Neural progenitor cell (in vitro differentiated cells): ENCODE results near the gene NPY4R2. TPM values are rescaled to one million over a fixed set of nuclear protein-coding genes. Genes with fewer than 3 reads are reported as not detected.
"Not testable (repeated sequence)": the region's sequence is repeated elsewhere in the genome, so short reads cannot be mapped to it uniquely, and the experiment has no call there.

ENCODE experiments used
- DNase-seq: peaks from one replicate; pipeline ENCODE4 v3.0.0-alpha.2; 2016; ENCODE audit warnings: low spot score
- H2AFZ ChIP-seq: fragments of 200-600 bp; sonication (generic); replicated peaks from 2 replicates; pipeline ENCODE4 v1.6.1; 2016; ENCODE audit warnings: antibody characterized with exemption
- H3F3A ChIP-seq: fragments of 200-600 bp; sonication (generic); 2 replicates; pipeline ENCODE4 v1.6.1; 2016; ENCODE audit warnings: antibody characterized with exemption, low read depth
- H3K27ac ChIP-seq: fragments of 200-600 bp; sonication (generic); 2 replicates; pipeline ENCODE4 v1.5.1; 2016; ENCODE audit warnings: mild to moderate bottlenecking
- H3K27me3 ChIP-seq: fragments of 200-600 bp; sonication (generic); 2 replicates; pipeline ENCODE4 v1.6.1; 2016; ENCODE audit warnings: mild to moderate bottlenecking, moderate library complexity
- H3K36me3 ChIP-seq: fragments of 200-600 bp; sonication (generic); 2 replicates; pipeline ENCODE4 v1.5.1; 2016
- H3K4me1 ChIP-seq: fragments of 200-600 bp; sonication (generic); 2 replicates; pipeline ENCODE4 v1.6.1; 2016; ENCODE audit warnings: mixed run types
- H3K4me2 ChIP-seq: fragments of 200-600 bp; sonication (generic); 2 replicates; pipeline ENCODE4 v1.6.1; 2016
- H3K4me3 ChIP-seq: fragments of 200-600 bp; sonication (generic); 2 replicates; pipeline ENCODE4 v1.5.1; 2016
- H3K79me2 ChIP-seq: fragments of 200-600 bp; sonication (generic); 2 replicates; pipeline ENCODE4 v1.6.1; 2016; ENCODE audit warnings: low read depth
- H3K9ac ChIP-seq: fragments of 200-600 bp; sonication (generic); 2 replicates; pipeline ENCODE4 v1.6.1; 2016
- H3K9me3 ChIP-seq: fragments of 200-600 bp; sonication (generic); 2 replicates; pipeline ENCODE4 v1.5.1; 2016; ENCODE audit warnings: low read depth
- H4K20me1 ChIP-seq: fragments of 200-600 bp; sonication (generic); 2 replicates; pipeline ENCODE4 v1.6.1; 2016; ENCODE audit warnings: low read depth
- H3K27ac Mint-ChIP-seq: 3 replicates; pipeline ENCODE4 v1.8.0; 2021; ENCODE audit warnings: mixed read lengths
- H3K27me3 Mint-ChIP-seq: 2 replicates; pipeline ENCODE4 v1.8.0; 2022; ENCODE audit warnings: low read depth, mild to moderate bottlenecking, inconsistent platforms, moderate library complexity, mixed read lengths; ENCODE audit not compliant: insufficient read depth
- H3K36me3 Mint-ChIP-seq: 3 replicates; pipeline ENCODE4 v1.8.0; 2021; ENCODE audit warnings: mixed read lengths
- H3K4me1 Mint-ChIP-seq: 3 replicates; pipeline ENCODE4 v1.8.0; 2021; ENCODE audit warnings: mixed read lengths
- H3K4me3 Mint-ChIP-seq: 3 replicates; pipeline ENCODE4 v1.8.0; 2021; ENCODE audit warnings: mild to moderate bottlenecking, moderate library complexity, mixed read lengths
- H3K9me3 Mint-ChIP-seq: 3 replicates; pipeline ENCODE4 v1.8.0; 2020; ENCODE audit warnings: mixed read lengths
- total RNA-seq: library from RNA; depleted of rRNA; stranded (reverse); fragments of >200 nt; gene quantifications from 2 replicates; pipeline ENCODE4 v1.2.3, GENCODE V29; 2015; ENCODE audit warnings: low replicate concordance

The NPY4R2 gene, protein sequence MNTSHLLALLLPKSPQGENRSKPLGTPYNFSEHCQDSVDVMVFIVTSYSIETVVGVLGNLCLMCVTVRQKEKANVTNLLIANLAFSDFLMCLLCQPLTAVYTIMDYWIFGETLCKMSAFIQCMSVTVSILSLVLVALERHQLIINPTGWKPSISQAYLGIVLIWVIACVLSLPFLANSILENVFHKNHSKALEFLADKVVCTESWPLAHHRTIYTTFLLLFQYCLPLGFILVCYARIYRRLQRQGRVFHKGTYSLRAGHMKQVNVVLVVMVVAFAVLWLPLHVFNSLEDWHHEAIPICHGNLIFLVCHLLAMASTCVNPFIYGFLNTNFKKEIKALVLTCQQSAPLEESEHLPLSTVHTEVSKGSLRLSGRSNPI
- total RNA-seq = not detected in 2 replicates

DNA sequence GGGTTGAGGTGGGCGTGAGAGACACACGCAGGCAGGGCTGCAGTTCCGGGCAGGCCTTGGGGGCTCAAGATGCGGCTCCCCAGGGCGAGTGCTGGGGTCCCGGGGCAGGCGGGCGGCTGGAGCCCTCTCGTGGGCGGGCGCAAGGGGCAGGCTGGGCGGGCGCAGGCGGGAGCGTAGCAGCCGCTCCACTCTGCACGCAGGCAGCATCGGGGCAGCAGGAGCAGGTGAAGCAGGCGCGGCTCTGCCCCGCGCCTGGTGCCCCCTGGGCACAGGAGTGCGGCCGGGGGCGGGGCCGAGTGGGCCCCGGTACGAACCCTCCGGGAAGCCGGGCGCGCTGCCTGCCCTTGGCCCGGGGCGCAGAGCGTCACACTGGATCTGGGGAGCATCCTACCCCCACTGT, at the start of gene NPY4R2:
Gene NPY4R2, plus strand, starts transcription at position 188 of the 400 bp plus-strand sequence. CDS start 3,326 bp downstream, outside the sequence.
- H3K4me2 ChIP-seq, H3K4me3 Mint-ChIP-seq, H3K27me3 ChIP-seq, H3F3A ChIP-seq, DNase-seq, H2AFZ ChIP-seq, H3K4me1 Mint-ChIP-seq, H3K27ac ChIP-seq, H3K36me3 ChIP-seq, H3K79me2 ChIP-seq, H3K36me3 Mint-ChIP-seq, H3K4me1 ChIP-seq, H3K9me3 Mint-ChIP-seq, H4K20me1 ChIP-seq, H3K4me3 ChIP-seq, H3K9me3 ChIP-seq, H3K27me3 Mint-ChIP-seq, H3K27ac Mint-ChIP-seq, H3K9ac ChIP-seq: not testable (repeated sequence)

DNA sequence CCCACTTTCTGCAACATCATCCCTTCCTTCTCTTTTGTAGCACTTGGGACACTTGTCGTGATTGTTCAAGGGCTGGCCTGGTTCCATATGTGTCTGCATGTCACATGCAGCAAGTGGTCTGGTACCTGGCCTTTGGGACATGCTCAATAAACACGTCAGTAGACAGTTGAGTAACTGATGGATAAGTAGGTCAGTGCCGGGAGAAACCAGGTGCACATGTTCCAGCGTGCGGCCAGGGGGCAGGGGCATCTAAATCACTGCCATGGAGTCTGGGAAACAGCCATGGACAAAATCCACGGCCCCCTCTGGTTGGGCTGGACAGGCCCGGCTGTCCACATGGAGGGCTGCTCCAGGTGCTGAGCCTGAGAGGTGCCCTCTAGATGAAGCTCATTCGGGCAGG, 47.6 kb upstream of the NPY4R2 start:
- not testable (repeated sequence) for H2AFZ ChIP-seq, H3K9ac ChIP-seq, H3K4me1 ChIP-seq, H3K27me3 Mint-ChIP-seq, H3K4me1 Mint-ChIP-seq, H3K27ac Mint-ChIP-seq, H3K9me3 ChIP-seq, H3K27ac ChIP-seq, H3K4me2 ChIP-seq, DNase-seq, H3K79me2 ChIP-seq, H3K36me3 Mint-ChIP-seq, H3K27me3 ChIP-seq, H3K9me3 Mint-ChIP-seq, H3K4me3 Mint-ChIP-seq, H4K20me1 ChIP-seq, H3F3A ChIP-seq, H3K4me3 ChIP-seq, H3K36me3 ChIP-seq

DNA sequence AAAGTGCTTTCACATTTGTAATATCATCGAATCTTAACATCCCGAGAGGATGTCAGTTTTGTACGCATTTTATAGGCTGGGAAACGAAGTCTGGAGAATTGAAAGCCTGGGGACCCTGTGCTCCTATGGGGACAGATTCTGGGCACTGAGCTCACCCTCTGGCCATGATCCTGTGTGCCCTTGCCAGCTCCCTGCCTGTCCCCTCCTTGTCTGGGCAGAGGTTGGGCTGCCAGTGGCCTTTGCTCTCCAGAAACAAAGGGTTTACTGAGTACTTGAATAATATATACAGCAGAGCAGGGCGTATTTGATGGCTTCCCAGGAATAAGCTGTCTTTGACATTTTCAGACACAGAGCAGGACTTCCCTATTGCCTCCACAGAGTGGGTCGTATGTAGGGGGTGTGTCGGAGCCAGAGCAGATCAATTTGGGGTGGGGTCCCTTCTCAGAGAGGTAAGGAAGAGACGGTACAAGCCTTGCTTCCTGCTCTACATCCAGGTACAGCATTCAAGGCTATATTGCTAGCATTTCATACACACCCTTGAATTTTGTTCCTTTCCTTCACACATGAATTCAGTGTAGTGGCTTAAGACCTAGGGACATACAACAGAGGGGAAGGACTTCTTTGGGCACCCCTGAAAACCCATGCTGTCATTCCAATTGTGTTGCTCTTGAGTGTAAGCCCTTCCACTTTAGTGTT, 46.8 kb upstream of the NPY4R2 start:
- H3K4me3 Mint-ChIP-seq = not testable (repeated sequence)

DNA sequence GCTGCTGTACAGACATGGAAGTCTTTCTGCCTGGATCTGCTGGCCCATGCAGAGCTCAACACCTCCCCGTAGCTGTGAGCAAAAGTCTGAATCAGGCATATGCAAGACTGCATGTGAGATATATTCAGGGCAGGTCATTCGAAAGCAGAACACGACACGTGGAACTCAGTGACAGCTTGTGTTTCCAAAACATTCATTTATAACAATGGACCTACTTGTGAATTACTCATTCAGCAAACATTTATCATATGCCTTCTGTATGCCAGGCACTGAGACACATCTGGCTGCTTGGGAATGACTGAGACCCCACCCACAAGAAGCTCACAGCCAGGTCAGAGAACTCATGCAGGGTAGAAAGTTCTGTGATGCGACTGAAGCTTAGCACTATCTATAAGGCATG, 46.2 kb upstream of the NPY4R2 start:
- H3K27me3 Mint-ChIP-seq, H3K79me2 ChIP-seq, H2AFZ ChIP-seq, H3K4me1 Mint-ChIP-seq, H3K27ac Mint-ChIP-seq, H3K9me3 Mint-ChIP-seq, H3K4me2 ChIP-seq, H3K4me3 Mint-ChIP-seq, H3K4me3 ChIP-seq, H3K27me3 ChIP-seq, H3K36me3 Mint-ChIP-seq, H3K4me1 ChIP-seq, DNase-seq, H4K20me1 ChIP-seq, H3K9me3 ChIP-seq, H3K36me3 ChIP-seq, H3F3A ChIP-seq, H3K9ac ChIP-seq, H3K27ac ChIP-seq: not testable (repeated sequence)

More for the DNA sequence above, 46.8 kb upstream of the NPY4R2 start:
- not testable (repeated sequence) for H3K27ac ChIP-seq, DNase-seq, H3F3A ChIP-seq, H2AFZ ChIP-seq, H4K20me1 ChIP-seq, H3K36me3 Mint-ChIP-seq, H3K36me3 ChIP-seq, H3K4me1 Mint-ChIP-seq, H3K27me3 ChIP-seq, H3K27me3 Mint-ChIP-seq, H3K27ac Mint-ChIP-seq, H3K9me3 ChIP-seq, H3K9me3 Mint-ChIP-seq, H3K9ac ChIP-seq, H3K4me3 ChIP-seq, H3K79me2 ChIP-seq, H3K4me1 ChIP-seq, H3K4me2 ChIP-seq

DNA sequence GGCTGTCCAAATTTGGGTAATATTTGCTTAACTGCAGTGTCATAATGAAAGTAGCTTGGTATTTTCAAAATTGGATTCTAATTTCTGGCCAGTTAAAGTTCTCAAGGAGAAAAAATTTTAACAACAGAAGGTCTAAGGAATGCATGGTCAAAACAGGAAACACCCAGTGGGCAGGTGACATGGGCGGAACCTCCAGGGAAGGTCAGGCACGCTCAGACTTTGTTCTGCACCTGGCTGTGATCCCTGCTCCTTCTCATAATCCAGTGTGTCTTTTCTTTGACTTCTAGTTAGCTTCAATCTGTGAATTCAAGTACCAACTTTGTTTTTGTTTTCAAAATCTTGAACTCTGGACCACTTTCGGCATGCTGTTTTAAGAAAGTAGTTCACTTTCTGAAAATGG, 34.2 kb upstream of the NPY4R2 start:
- H3K4me3 ChIP-seq, H3K27ac ChIP-seq, H3K4me3 Mint-ChIP-seq, H3K27me3 Mint-ChIP-seq, H4K20me1 ChIP-seq, H3K9ac ChIP-seq, H3K36me3 Mint-ChIP-seq, H3K4me1 ChIP-seq, H3K9me3 Mint-ChIP-seq, H3K4me1 Mint-ChIP-seq, DNase-seq, H2AFZ ChIP-seq, H3K79me2 ChIP-seq, H3F3A ChIP-seq, H3K36me3 ChIP-seq, H3K4me2 ChIP-seq, H3K9me3 ChIP-seq, H3K27me3 ChIP-seq, H3K27ac Mint-ChIP-seq: not testable (repeated sequence)

DNA sequence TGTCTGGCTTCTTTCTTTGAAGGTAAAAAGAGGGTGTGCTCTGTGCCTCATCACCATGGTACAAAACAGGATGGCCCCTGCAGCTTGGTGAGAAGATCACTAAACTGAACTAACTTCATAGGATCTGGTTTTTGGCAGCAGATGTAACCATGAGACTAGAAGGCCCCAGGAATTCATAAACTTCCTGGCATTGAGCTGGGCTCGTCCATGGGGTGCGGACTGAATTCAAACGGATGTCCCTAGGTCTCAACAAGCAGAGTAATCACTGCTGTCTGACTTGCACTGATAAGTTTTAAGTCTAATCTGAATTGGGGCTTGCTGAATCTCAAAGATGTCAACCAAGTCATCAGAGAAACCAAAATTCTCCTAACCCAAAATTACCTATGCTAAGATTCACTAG, 33.5 kb upstream of the NPY4R2 start:
- H4K20me1 ChIP-seq, H3K9me3 ChIP-seq, H3K36me3 Mint-ChIP-seq, H3K4me1 Mint-ChIP-seq, H3K27me3 Mint-ChIP-seq, H3K4me1 ChIP-seq, H3K9ac ChIP-seq, H3K27me3 ChIP-seq, H3K79me2 ChIP-seq, H3K4me2 ChIP-seq, H3F3A ChIP-seq, H3K27ac ChIP-seq, DNase-seq, H3K4me3 ChIP-seq, H3K27ac Mint-ChIP-seq, H3K9me3 Mint-ChIP-seq, H3K4me3 Mint-ChIP-seq, H3K36me3 ChIP-seq, H2AFZ ChIP-seq: not testable (repeated sequence)

DNA sequence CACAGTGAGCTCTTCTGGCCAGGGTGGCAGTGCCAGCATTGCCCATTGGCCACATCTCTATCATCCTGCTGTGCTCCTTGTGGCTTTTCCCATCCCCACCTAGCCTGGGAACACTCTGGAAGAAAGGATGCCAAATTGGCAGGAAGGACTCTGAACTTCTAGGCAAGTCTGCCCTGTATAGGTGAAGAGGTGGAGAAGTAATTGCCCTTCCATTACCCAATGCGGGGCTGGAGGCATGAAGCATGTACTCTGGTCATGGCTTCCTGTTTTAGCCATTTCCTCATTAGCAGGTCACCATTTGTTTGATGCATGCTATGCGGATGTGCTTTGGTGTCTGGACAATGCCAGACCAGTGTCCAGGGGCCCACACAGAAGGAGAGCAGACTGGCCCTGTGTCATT, 32.1 kb upstream of the NPY4R2 start:
- not testable (repeated sequence) for H3K4me1 Mint-ChIP-seq, H3K36me3 ChIP-seq, H3K9me3 Mint-ChIP-seq, H3K4me2 ChIP-seq, H2AFZ ChIP-seq, H3K4me3 Mint-ChIP-seq, H3K27me3 ChIP-seq, H3K36me3 Mint-ChIP-seq, H3K9ac ChIP-seq, H3K9me3 ChIP-seq, H3K27ac ChIP-seq, H3K27ac Mint-ChIP-seq, H3K4me3 ChIP-seq, H3K4me1 ChIP-seq, DNase-seq, H3K27me3 Mint-ChIP-seq, H3F3A ChIP-seq, H3K79me2 ChIP-seq, H4K20me1 ChIP-seq

DNA sequence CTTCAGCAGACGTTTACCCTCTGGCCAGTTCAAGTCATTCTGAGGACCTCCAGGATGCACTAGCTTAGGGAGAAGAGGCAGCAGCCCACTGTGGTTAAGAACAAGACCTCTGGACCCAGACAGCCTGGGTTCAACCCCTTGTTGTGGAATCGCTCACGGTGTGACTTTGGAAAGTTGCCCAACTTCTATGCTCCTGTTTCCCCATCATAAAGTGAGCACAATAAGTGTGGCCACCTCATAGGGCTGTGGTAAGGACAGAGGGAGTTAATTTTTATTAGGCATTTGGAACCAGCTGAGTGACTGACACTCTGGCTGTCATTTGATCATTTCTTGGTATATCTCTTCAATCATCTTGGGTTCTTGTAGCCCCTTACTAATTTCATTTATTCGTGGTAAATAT, 31.6 kb upstream of the NPY4R2 start:
- DNase-seq, H3K9me3 Mint-ChIP-seq, H4K20me1 ChIP-seq, H3K4me2 ChIP-seq, H3K79me2 ChIP-seq, H3K36me3 Mint-ChIP-seq, H3K4me1 Mint-ChIP-seq, H3K27ac ChIP-seq, H3K27me3 ChIP-seq, H3K9ac ChIP-seq, H3K4me3 Mint-ChIP-seq, H3K9me3 ChIP-seq, H3K27ac Mint-ChIP-seq, H3K4me3 ChIP-seq, H3K36me3 ChIP-seq, H2AFZ ChIP-seq, H3F3A ChIP-seq, H3K27me3 Mint-ChIP-seq, H3K4me1 ChIP-seq: not testable (repeated sequence)
